H9 (cell line): ENCODE results near the gene CDKN2B. TPM values are rescaled to one million over a fixed set of nuclear protein-coding genes. Genes with fewer than 3 reads are reported as not detected.

ENCODE experiments used
- DNase-seq: peaks from one replicate; pipeline ENCODE4 v3.0.0-alpha.2; 2017
- H2AFZ ChIP-seq: one replicate; pipeline ENCODE4 v1.6.1; 2013; ENCODE audit warnings: mild to moderate bottlenecking, low read length, control low read depth, moderate library complexity
- H2AK5ac ChIP-seq: 2 replicates; pipeline ENCODE4 v1.6.1; 2013; ENCODE audit warnings: low read length, control low read depth, mixed read lengths; ENCODE audit not compliant: insufficient read length
- H2BK120ac ChIP-seq: one replicate; pipeline ENCODE4 v1.6.1; 2013; ENCODE audit warnings: low read depth, mild to moderate bottlenecking, low read length, control low read depth, inconsistent platforms; ENCODE audit not compliant: poor library complexity, severe bottlenecking
- H2BK12ac ChIP-seq: 2 replicates; pipeline ENCODE4 v1.6.1; 2013; ENCODE audit warnings: low read length, control low read depth, mixed read lengths, low read depth; ENCODE audit not compliant: insufficient read length
- H2BK15ac ChIP-seq: 2 replicates; pipeline ENCODE4 v1.6.1; 2013; ENCODE audit warnings: low read depth, low read length, control low read depth
- H2BK20ac ChIP-seq: one replicate; pipeline ENCODE4 v1.6.1; 2013; ENCODE audit warnings: low read depth, mild to moderate bottlenecking, low read length, control low read depth, inconsistent platforms; ENCODE audit not compliant: poor library complexity, severe bottlenecking
- H2BK5ac ChIP-seq: 2 replicates; pipeline ENCODE4 v1.6.1; 2013; ENCODE audit warnings: low read length, control low read depth, mixed read lengths; ENCODE audit not compliant: insufficient read length
- H3K14ac ChIP-seq: 2 replicates; pipeline ENCODE4 v1.6.1; 2013; ENCODE audit warnings: low read length, control low read depth; ENCODE audit not compliant: insufficient read depth
- H3K18ac ChIP-seq: 2 replicates; pipeline ENCODE4 v1.6.1; 2013; ENCODE audit warnings: low read depth, mild to moderate bottlenecking, mixed read lengths, low read length, control low read depth; ENCODE audit not compliant: insufficient read length
- H3K23ac ChIP-seq: 2 replicates; pipeline ENCODE4 v1.6.1; 2013; ENCODE audit warnings: low read length, control low read depth, mixed read lengths, low read depth; ENCODE audit not compliant: insufficient read length
- H3K23me2 ChIP-seq: 2 replicates; pipeline ENCODE4 v1.6.1; 2013; ENCODE audit warnings: low read depth, mild to moderate bottlenecking, mixed read lengths, low read length, control low read depth; ENCODE audit not compliant: insufficient read length, poor library complexity, severe bottlenecking
- H3K27ac ChIP-seq: 2 replicates; pipeline ENCODE4 v1.5.1; 2013; ENCODE audit warnings: low read length, control low read depth, mixed read lengths, low read depth; ENCODE audit not compliant: insufficient read length
- H3K27me3 ChIP-seq: 2 replicates; pipeline ENCODE4 v1.6.1; 2013; ENCODE audit warnings: low read length, control low read depth, inconsistent platforms; ENCODE audit not compliant: insufficient read depth
- H3K4ac ChIP-seq: 2 replicates; pipeline ENCODE4 v1.6.1; 2013; ENCODE audit warnings: low read depth, mild to moderate bottlenecking, control low read depth, inconsistent platforms, low read length, moderate library complexity
- H3K4me1 ChIP-seq: 2 replicates; pipeline ENCODE4 v1.6.1; 2013; ENCODE audit warnings: low read length, control low read depth, inconsistent platforms; ENCODE audit not compliant: insufficient read depth
- H3K4me2 ChIP-seq: 2 replicates; pipeline ENCODE4 v1.6.1; 2013; ENCODE audit warnings: low read length, control low read depth, mixed read lengths; ENCODE audit not compliant: insufficient read length, insufficient read depth
- H3K56ac ChIP-seq: 2 replicates; pipeline ENCODE4 v1.6.1; 2013; ENCODE audit warnings: low read depth, mild to moderate bottlenecking, mixed read lengths, low read length, control low read depth; ENCODE audit not compliant: insufficient read length
- H3K79me1 ChIP-seq: 2 replicates; pipeline ENCODE4 v1.6.1; 2013; ENCODE audit warnings: low read depth, mild to moderate bottlenecking, moderate library complexity, low read length, control low read depth, inconsistent platforms; ENCODE audit not compliant: insufficient read depth, poor library complexity, severe bottlenecking
- H3K79me2 ChIP-seq: 2 replicates; pipeline ENCODE4 v1.6.1; 2013; ENCODE audit warnings: low read length, control low read depth, inconsistent platforms; ENCODE audit not compliant: insufficient read depth
- H3K9ac ChIP-seq: 2 replicates; pipeline ENCODE4 v1.6.1; 2013; ENCODE audit warnings: low read length, control low read depth, mixed read lengths; ENCODE audit not compliant: insufficient read length; ENCODE audit errors: extremely low read depth
- H3K9me3 ChIP-seq: one replicate; pipeline ENCODE4 v1.6.1; 2013; ENCODE audit warnings: low read depth, low read length, inconsistent platforms; ENCODE audit not compliant: control insufficient read depth
- H3T11ph ChIP-seq: one replicate; pipeline ENCODE4 v1.6.1; 2013; ENCODE audit warnings: mild to moderate bottlenecking, low read length, control low read depth, inconsistent platforms
- H4K20me1 ChIP-seq: one replicate; pipeline ENCODE4 v1.6.1; 2013; ENCODE audit not compliant: control insufficient read depth, insufficient read length, insufficient read depth
- H4K5ac ChIP-seq: 2 replicates; pipeline ENCODE4 v1.6.1; 2013; ENCODE audit warnings: low read depth, mild to moderate bottlenecking, mixed read lengths, low read length, control low read depth; ENCODE audit not compliant: insufficient read length
- H4K8ac ChIP-seq: replicated peaks from 2 replicates; pipeline ENCODE4 v1.6.1; 2013; ENCODE audit warnings: low read length, control low read depth, mixed read lengths, low read depth; ENCODE audit not compliant: insufficient read length
- H4K91ac ChIP-seq: 2 replicates; pipeline ENCODE4 v1.6.1; 2013; ENCODE audit warnings: low read depth, mild to moderate bottlenecking, moderate library complexity, mixed read lengths, low read length, control low read depth; ENCODE audit not compliant: insufficient read length
- H3K27ac Mint-ChIP-seq, 3 experiments: 2 replicates in 2 of 3; 3 replicates in 1 of 3; pipeline ENCODE4 v1.8.0; 2020 to 2021; ENCODE audit warnings: mixed read lengths in 3 of 3, mild to moderate bottlenecking in 1 of 3, moderate library complexity in 1 of 3
- H3K27me3 Mint-ChIP-seq: 2 replicates; pipeline ENCODE4 v1.8.0; 2021; ENCODE audit warnings: low read depth, mild to moderate bottlenecking, moderate library complexity, mixed read lengths
- H3K36me3 Mint-ChIP-seq, 3 experiments: 2 replicates in 2 of 3; 3 replicates in 1 of 3; pipeline ENCODE4 v1.8.0; 2020 to 2021; ENCODE audit warnings: low read depth in 3 of 3, mixed read lengths in 3 of 3; ENCODE audit not compliant: insufficient read depth in 1 of 3
- H3K4me1 Mint-ChIP-seq, 2 experiments: 2 replicates each; pipeline ENCODE4 v1.8.0; 2020; ENCODE audit warnings: mixed read lengths in 2 of 2
- H3K4me3 Mint-ChIP-seq, 2 experiments: 2 replicates in 1 of 2; 3 replicates in 1 of 2; pipeline ENCODE4 v1.8.0; 2020 to 2021; ENCODE audit warnings: mild to moderate bottlenecking in 2 of 2, mixed read lengths in 2 of 2, moderate library complexity in 1 of 2
- H3K9me3 Mint-ChIP-seq, 2 experiments: 2 replicates in 1 of 2; 3 replicates in 1 of 2; pipeline ENCODE4 v1.8.0; 2020; ENCODE audit warnings: mild to moderate bottlenecking in 2 of 2, mixed read lengths in 2 of 2, moderate library complexity in 1 of 2
- CTCF ChIP-seq: fragments of 200-600 bp; sonication (generic); conservative IDR thresholded peaks from 3 replicates; pipeline ENCODE4 v1.8.0; 2021; ENCODE audit warnings: antibody characterized with exemption, mild to moderate bottlenecking
- WGBS: extraction: QIAGEN DNeasy Blood & Tissue Kit; methylation state at CpG from one replicate; pipeline ENCODE4 v1.1.7; 2013; ENCODE audit warnings: missing lambda C conversion rate, low lambda C conversion rate, mixed read lengths; ENCODE audit not compliant: insufficient read length; ENCODE audit errors: extremely low coverage; 5-methylcytosine and 5-hydroxymethylcytosine counted together
- total RNA-seq: library from RNA; stranded (reverse); gene quantifications from 2 replicates; pipeline ENCODE4 v1.2.1, GENCODE V29; 2021

The CDKN2B gene
- total RNA-seq, 1 experiment from 2014 or later, result 0.13 TPM

GRCh38 chr9:21968331-21969010 lies 40.6 kb downstream of the CDKN2B start:
- Histone ChIP-seq H3T11ph (no peak overlapping the region), H3K56ac (no peak overlapping the region), H2BK20ac (no peak overlapping the region), H4K8ac (no peak overlapping the region), H4K20me1 (no peaks in the 10 kb centered on the region), H2BK120ac (no peak overlapping the region), H3K4me2 (peak overlapping the region; percentile 21), H3K79me2 (no peaks in the 10 kb centered on the region), H3K18ac (no peak overlapping the region), H3K14ac (no peak overlapping the region), H2AFZ (no peak overlapping the region), H3K79me1 (no peaks in the 10 kb centered on the region), H4K91ac (no peak overlapping the region), H3K23ac (no peak overlapping the region), H2BK15ac (no peak overlapping the region), H2AK5ac (no peak overlapping the region), H3K9me3 (no peaks in the 10 kb centered on the region), H2BK12ac (no peak overlapping the region), H3K4me1 (no peaks in the 10 kb centered on the region; the same call in 1 of the 2 replicates), H3K27me3 (peaks cover 87% of the 10 kb centered on the region), H3K23me2 (peaks cover 4% of the 10 kb centered on the region), H3K9ac (no peak overlapping the region), H4K5ac (no peak overlapping the region), H3K4ac (no peak overlapping the region), H2BK5ac (no peak overlapping the region), H3K27ac (no peak overlapping the region)
- TF ChIP-seq CTCF, result no peak
- H3K9me3 Mint-ChIP-seq, result peaks cover 7 to 14% of the 10 kb centered on the region in 2 experiments
- H3K36me3 Mint-ChIP-seq, result peaks cover 0 to 3% (median 0%) of the 10 kb centered on the region in 3 experiments; a peak in 2 of 7 replicates
- peak overlapping the region in 1 of 3 experiments; percentile 94; a peak in 1 of 7 replicates for H3K27ac Mint-ChIP-seq
- H3K27me3 Mint-ChIP-seq, result peaks cover 99% of the 10 kb centered on the region
- WGBS, result no CpG with 5 or more reads among the region's 41 CpGs
- peaks cover 35 to 51% of the 10 kb centered on the region in 2 experiments for H3K4me1 Mint-ChIP-seq
- H3K4me3 Mint-ChIP-seq, result peak overlapping the region in 1 of 2 experiments; percentile 22; a peak in 2 of 5 replicates
- peak; percentile 57 for DNase-seq
